Neural progenitor cell (in vitro differentiated cells): ENCODE results near the gene ANKRA2.

Experiments used
- CTCF ChIP-seq: fragments of 200-600 bp; sonication (generic); IDR thresholded peaks from 2 replicates; pipeline ENCODE4 v1.5.1; 2017; ENCODE audit warnings: antibody characterized with exemption, mild to moderate bottlenecking
- EZH2phosphoT487 ChIP-seq: fragments of 200-600 bp; sonication (generic); IDR thresholded peaks from 2 replicates; pipeline ENCODE4 v1.6.1; 2017; ENCODE audit warnings: antibody characterized with exemption

DNA sequence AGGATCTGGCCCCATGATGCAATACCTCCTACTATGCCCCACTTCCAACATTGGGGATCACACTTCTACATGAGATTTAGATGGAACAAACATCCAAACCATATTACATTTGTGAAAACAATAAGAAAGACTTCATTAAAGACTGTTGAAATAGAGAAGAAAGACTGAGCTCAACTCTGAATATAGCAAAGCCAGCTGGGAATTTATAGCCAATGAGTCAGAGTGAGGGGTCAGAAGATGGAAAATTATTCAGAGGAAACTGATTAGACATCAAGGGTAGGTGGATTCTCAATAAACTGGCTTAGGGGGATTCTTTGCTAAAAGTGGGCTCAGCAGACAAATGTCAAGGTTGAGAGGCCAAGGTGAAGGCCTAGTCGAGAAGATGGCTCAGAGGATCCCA lies 41.6 kb downstream of the ANKRA2 start:
- TF ChIP-seq CTCF = no peak
- no peak for TF ChIP-seq EZH2phosphoT487
